DND-41 (cell line): ENCODE measurements around the gene ARHGEF3.
"Not testable (repeated sequence)": the region's sequence is repeated elsewhere in the genome, so short reads cannot be mapped to it uniquely, and the experiment has no call there.

Experiments used
- ATAC-seq: fragments of 200-7000 bp; cut with Tn5 transposase; 3 replicates; pipeline ENCODE4 v1.9.1; 2021; ENCODE audit warnings: low read depth; ENCODE audit not compliant: insufficient read depth
- DNase-seq: peaks from one replicate; pipeline ENCODE4 v3.0.0-alpha.2; 2020
- H2AFZ ChIP-seq: 2 replicates; pipeline ENCODE4 v1.6.0; 2012; ENCODE audit warnings: low read depth, low read length
- H3K27ac ChIP-seq: 2 replicates; pipeline ENCODE4 v1.5.1; 2012; ENCODE audit warnings: low read length, inconsistent platforms
- H3K27me3 ChIP-seq: fragments of 200-600 bp; sonication (generic); 2 replicates; pipeline ENCODE4 v1.6.0; 2012; ENCODE audit warnings: low read length, mild to moderate bottlenecking, inconsistent platforms; ENCODE audit not compliant: insufficient read depth, poor library complexity
- H3K36me3 ChIP-seq: 2 replicates; pipeline ENCODE4 v1.5.1; 2012; ENCODE audit warnings: low read length, inconsistent platforms; ENCODE audit not compliant: insufficient read depth
- H3K4me1 ChIP-seq: 2 replicates; pipeline ENCODE4 v1.5.1; 2012; ENCODE audit warnings: mild to moderate bottlenecking, low read length; ENCODE audit not compliant: insufficient read depth
- H3K4me2 ChIP-seq: 2 replicates; pipeline ENCODE4 v1.6.0; 2012; ENCODE audit warnings: mild to moderate bottlenecking, moderate library complexity, low read length, inconsistent platforms; ENCODE audit not compliant: insufficient read depth
- H3K4me3 ChIP-seq, 2 experiments: fragments of 200-600 bp in 1 of 2; shearing (Covaris generic) in 1 of 2; 2 replicates each; pipeline ENCODE4 v1.5.1; 2012 to 2016; ENCODE audit warnings: inconsistent platforms in 2 of 2, low read length in 2 of 2, mild to moderate bottlenecking in 2 of 2, low read depth in 1 of 2, moderate library complexity in 1 of 2
- H3K79me2 ChIP-seq: 2 replicates; pipeline ENCODE4 v1.6.0; 2012; ENCODE audit warnings: low read length, inconsistent platforms; ENCODE audit not compliant: insufficient read depth
- H3K9ac ChIP-seq: 2 replicates; pipeline ENCODE4 v1.6.0; 2012; ENCODE audit warnings: low read depth, mild to moderate bottlenecking, inconsistent platforms, low read length, moderate library complexity
- H3K9me3 ChIP-seq: 2 replicates; pipeline ENCODE4 v1.5.1; 2012; ENCODE audit warnings: low read length, moderate library complexity, mild to moderate bottlenecking, inconsistent platforms; ENCODE audit not compliant: insufficient read depth, severe bottlenecking
- H4K20me1 ChIP-seq: 2 replicates; pipeline ENCODE4 v1.6.0; 2012; ENCODE audit warnings: low read length; ENCODE audit not compliant: insufficient read depth
- CTCF ChIP-seq: IDR thresholded peaks from 2 replicates; pipeline ENCODE4 v1.5.1; 2012; ENCODE audit warnings: borderline replicate concordance, low read length, moderate library complexity, mild to moderate bottlenecking; ENCODE audit not compliant: poor library complexity, severe bottlenecking; ENCODE audit errors: extremely low read depth
- EZH2 ChIP-seq: IDR thresholded peaks from 3 replicates; pipeline ENCODE4 v1.6.1; 2012; ENCODE audit warnings: borderline replicate concordance, low read depth, mild to moderate bottlenecking, moderate library complexity, low read length, inconsistent platforms; ENCODE audit not compliant: severe bottlenecking

The ARHGEF3 gene

GRCh38 chr3:56761023-56761422 is 40.7 kb downstream of the ARHGEF3 start:
- no peak for DNase-seq
- 0 out of 2 replicates have a peak, but pooled peaks cover 4% of the 10 kb centered on the region for H3K4me1 ChIP-seq
- H3K9ac ChIP-seq: no peak overlapping the region
- peaks cover 31% of the 10 kb centered on the region; the same call in 1 of the 2 replicates for H4K20me1 ChIP-seq
- H3K27me3 ChIP-seq: no peaks in the 10 kb centered on the region
- TF ChIP-seq EZH2: no peak
- TF ChIP-seq CTCF: no peak
- H3K36me3 ChIP-seq: peaks cover 74% of the 10 kb centered on the region
- ATAC-seq: no peak
- no peak overlapping the region for H3K4me3 ChIP-seq
- H3K9me3 ChIP-seq: no peaks in the 10 kb centered on the region
- no peak overlapping the region for H2AFZ ChIP-seq
- no peak overlapping the region for H3K27ac ChIP-seq
- peaks cover 93% of the 10 kb centered on the region for H3K79me2 ChIP-seq
- no peak overlapping the region for H3K4me2 ChIP-seq

- no peak overlapping the region for H3K27ac ChIP-seq
- H3K4me2 ChIP-seq: no peak overlapping the region
- ATAC-seq: no peak
- H3K4me1 ChIP-seq: 0 out of 2 replicates have a peak, but pooled peaks cover 4% of the 10 kb centered on the region
- no peak for TF ChIP-seq CTCF
- no peak for TF ChIP-seq EZH2
- H3K9me3 ChIP-seq: no peaks in the 10 kb centered on the region
- H3K9ac ChIP-seq: no peak overlapping the region
- no peaks in the 10 kb centered on the region for H3K27me3 ChIP-seq
- H3K36me3 ChIP-seq: peaks cover 77% of the 10 kb centered on the region
- H2AFZ ChIP-seq: no peak overlapping the region
- H3K4me3 ChIP-seq: no peak overlapping the region
- peaks cover 92% of the 10 kb centered on the region for H3K79me2 ChIP-seq
- peaks cover 36% of the 10 kb centered on the region; the same call in 1 of the 2 replicates for H4K20me1 ChIP-seq
- no peak for DNase-seq
These were observed 42.2 kb downstream of the ARHGEF3 start for GRCh38 chr3:56759532-56759931.

- Histone ChIP-seq H3K4me1 (0 out of 2 replicates have a peak, but pooled peaks cover 4% of the 10 kb centered on the region), H3K9me3 (no peaks in the 10 kb centered on the region), H3K4me2 (no peak overlapping the region), H3K36me3 (peaks cover 79% of the 10 kb centered on the region), H3K79me2 (peaks cover 85% of the 10 kb centered on the region), H3K27me3 (no peaks in the 10 kb centered on the region), H3K4me3 (no peak overlapping the region), H3K9ac (no peak overlapping the region), H4K20me1 (peaks cover 38% of the 10 kb centered on the region; the same call in 1 of the 2 replicates), H3K27ac (peak overlapping the region; percentile 13), H2AFZ (no peak overlapping the region)
- no peak for TF ChIP-seq EZH2
- TF ChIP-seq CTCF: no peak
- ATAC-seq: no peak
- DNase-seq: no peak
These were observed 43.2 kb downstream of the ARHGEF3 start for GRCh38 chr3:56758539-56758981.

- not testable (repeated sequence) for H3K27ac ChIP-seq, ATAC-seq, H3K4me2 ChIP-seq, H3K9me3 ChIP-seq, H3K4me1 ChIP-seq, H3K4me3 ChIP-seq, DNase-seq, H2AFZ ChIP-seq, H3K27me3 ChIP-seq, H3K9ac ChIP-seq
- H3K79me2 ChIP-seq: peaks cover 80% of the 10 kb centered on the region
- peaks cover 38% of the 10 kb centered on the region; the same call in 1 of the 2 replicates for H4K20me1 ChIP-seq
- peaks cover 82% of the 10 kb centered on the region for H3K36me3 ChIP-seq
These were observed 43.7 kb downstream of the ARHGEF3 start for GRCh38 chr3:56758042-56758441.
